ENCODE measurements around the gene TMEM138. TPM values are rescaled to one million over a fixed set of nuclear protein-coding genes. Genes with fewer than 3 reads are reported as not detected.
A peak's percentile ranks its signal among the peaks of the same experiment; 100 is the strongest.

TMEM138 gene
- total RNA-seq, 4 donors from 2014 or later, result 44.7 to 63.5 (median 48.1) TPM

- TF ChIP-seq POLR2A (IDR thresholded peaks at IDR 0.05) (no peak), CTCF (IDR thresholded peaks at IDR 0.05) (no peak)
Observed at GRCh38 chr11:61343792-61344745, 18.1 kb upstream of the TMEM138 start.

GRCh38 chr11:61345170-61345610, 17.0 kb upstream of the TMEM138 start:
- Histone ChIP-seq H3K4me1 (peaks cover 0 to 3% (median 0%) of the 10 kb centered on the region in 4 donors), H3K27me3 (no peaks in the 10 kb centered on the region), H3K27ac (peak overlapping the region in 1 of 4 donors; percentile 2), H3K36me3 (peaks cover 0 to 75% (median 0%) of the 10 kb centered on the region in 3 donors), H3K9me3 (no peaks in the 10 kb centered on the region), H3K4me3 (no peak overlapping the region)
- TF ChIP-seq CTCF (IDR thresholded peaks at IDR 0.05), result no peak
- no peak for TF ChIP-seq POLR2A (IDR thresholded peaks at IDR 0.05)
- no peak for DNase-seq

More at GRCh38 chr11:61343792-61344745, 18.1 kb upstream of the TMEM138 start:
- H3K4me1 ChIP-seq, result peaks cover 0 to 3% (median 0%) of the 10 kb centered on the region in 4 donors
- no peaks in the 10 kb centered on the region for H3K27me3 ChIP-seq
- H3K4me3 ChIP-seq, result no peak overlapping the region
- no peak overlapping the region for H3K27ac ChIP-seq
- H3K36me3 ChIP-seq, result peaks cover 0 to 74% (median 0%) of the 10 kb centered on the region in 3 donors
- no peaks in the 10 kb centered on the region for H3K9me3 ChIP-seq
- no peak for DNase-seq

- peaks cover 0 to 3% (median 0%) of the 10 kb centered on the region in 4 donors for H3K4me1 ChIP-seq
- no peak for DNase-seq
- H3K4me3 ChIP-seq, result no peak overlapping the region
- H3K9me3 ChIP-seq, result no peaks in the 10 kb centered on the region
- peaks cover 0 to 77% (median 0%) of the 10 kb centered on the region in 3 donors for H3K36me3 ChIP-seq
- no peak for TF ChIP-seq CTCF (IDR thresholded peaks at IDR 0.05)
- TF ChIP-seq POLR2A (IDR thresholded peaks at IDR 0.05), result no peak
- H3K27ac ChIP-seq, result peak overlapping the region in 1 of 4 donors; percentile 2
- H3K27me3 ChIP-seq, result no peaks in the 10 kb centered on the region
Observed at GRCh38 chr11:61345954-61346843, 16.0 kb upstream of the TMEM138 start.

- Histone ChIP-seq H3K27ac (no peak overlapping the region), H3K27me3 (no peaks in the 10 kb centered on the region), H3K4me3 (no peak overlapping the region), H3K4me1 (peaks cover 0 to 3% (median 0%) of the 10 kb centered on the region in 4 donors), H3K36me3 (peaks cover 0 to 78% (median 0%) of the 10 kb centered on the region in 3 donors), H3K9me3 (no peaks in the 10 kb centered on the region)
- DNase-seq, result no peak
- TF ChIP-seq CTCF (IDR thresholded peaks at IDR 0.05), result no peak
- no peak for TF ChIP-seq POLR2A (IDR thresholded peaks at IDR 0.05)
Observed at GRCh38 chr11:61347916-61348461, 14.2 kb upstream of the TMEM138 start.

- Histone ChIP-seq H3K4me3 (no peak overlapping the region), H3K9me3 (no peaks in the 10 kb centered on the region), H3K4me1 (peaks cover 0 to 13% (median 9%) of the 10 kb centered on the region in 4 donors), H3K27ac (no peak overlapping the region), H3K27me3 (no peaks in the 10 kb centered on the region), H3K36me3 (peaks cover 0 to 76% (median 0%) of the 10 kb centered on the region in 3 donors)
- TF ChIP-seq POLR2A (IDR thresholded peaks at IDR 0.05), result no peak
- no peak for TF ChIP-seq CTCF (IDR thresholded peaks at IDR 0.05)
- no peak for DNase-seq
Observed at GRCh38 chr11:61349189-61349751, 12.9 kb upstream of the TMEM138 start.

All from Peyer's patch (tissue), 4 donors.